GM18519 (cell line): ENCODE measurements around the gene CAMK2B.

ENCODE experiments used
- ATAC-seq: cut with Tn5 transposase; IDR thresholded peaks from one replicate; pipeline ENCODE4 v1.9.1; 2021; ENCODE audit warnings: mild to moderate bottlenecking, moderate library complexity; ENCODE audit not compliant: unreplicated experiment, low FRiP score

Gene CAMK2B

DNA sequence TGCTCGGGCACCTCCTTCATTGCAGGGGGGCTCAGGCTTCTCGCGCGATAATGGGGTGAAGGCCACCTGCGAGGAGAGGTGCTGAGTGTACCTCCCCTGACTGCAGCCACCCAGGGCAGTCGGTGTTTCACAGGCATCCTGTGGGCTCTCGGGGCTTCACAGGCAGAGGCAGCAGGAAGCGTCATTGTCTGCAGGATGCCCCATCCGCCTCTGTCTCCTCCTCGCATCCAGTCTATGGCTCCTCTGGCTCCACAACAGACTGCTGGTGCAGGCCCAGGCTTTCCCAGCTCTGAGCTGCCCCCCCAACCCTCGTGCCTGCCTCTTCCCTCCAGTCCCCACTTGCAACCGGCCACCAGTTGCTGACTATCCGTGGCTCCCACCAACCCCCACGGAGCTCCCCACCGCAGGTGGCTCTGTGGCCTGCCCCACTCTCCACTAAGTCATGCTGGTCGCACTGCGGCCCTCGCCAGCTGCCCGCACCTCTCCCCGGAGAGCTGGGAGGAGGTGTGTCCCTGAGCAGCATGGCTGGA is 36.5 kb downstream of the CAMK2B start:
- no peak for ATAC-seq

- ATAC-seq, result no peak
Observed at GRCh38 chr7:44288381-44288685, 37.1 kb downstream of the CAMK2B start.

DNA sequence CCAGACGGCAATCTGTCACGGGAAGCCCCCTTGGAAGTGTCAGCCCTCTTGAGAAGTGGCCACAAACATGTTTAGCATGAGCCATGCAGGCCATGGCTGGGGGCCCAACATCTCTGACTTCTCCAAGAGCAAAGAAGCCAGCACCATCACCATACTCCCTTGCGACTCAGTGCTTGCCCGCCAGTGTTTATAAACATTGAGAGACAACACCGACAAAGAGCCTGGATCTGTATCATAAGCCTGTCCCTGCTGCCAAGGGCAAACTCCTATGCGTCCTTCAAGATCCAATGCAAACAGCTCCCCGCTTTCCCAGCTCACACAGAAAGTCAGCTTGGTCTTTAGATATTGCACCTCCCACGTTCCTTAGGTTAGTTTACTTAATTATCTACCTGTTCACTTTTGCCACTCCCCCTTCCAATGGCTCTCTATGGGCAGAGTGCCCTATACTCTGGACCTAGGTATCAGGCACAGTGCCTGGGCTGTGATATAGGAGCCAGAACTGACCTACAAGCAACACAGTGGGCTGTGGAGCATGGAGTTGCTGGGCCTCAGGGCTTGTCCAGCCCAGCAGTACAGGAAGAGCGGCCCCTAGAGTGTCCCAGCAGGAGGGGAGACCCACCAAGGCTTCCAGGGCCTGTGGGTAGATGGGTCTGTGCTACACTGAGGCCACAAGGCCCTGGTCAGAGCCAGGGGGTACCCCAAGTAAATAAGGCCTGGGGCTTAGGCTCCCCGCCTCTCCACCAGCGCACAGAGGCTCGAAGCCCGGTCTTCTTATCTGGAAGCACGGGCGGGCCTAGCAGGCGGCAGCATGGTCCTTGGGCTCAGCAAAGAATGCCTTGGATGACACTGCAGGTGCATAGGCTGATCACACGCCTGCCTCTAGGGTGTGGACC is 37.7 kb downstream of the CAMK2B start:
- ATAC-seq, result no peak

GRCh38 chr7:44286618-44287487 is 38.5 kb downstream of the CAMK2B start:
- no peak for ATAC-seq

GRCh38 chr7:44286182-44286617 is 39.2 kb downstream of the CAMK2B start:
- ATAC-seq, result no peak

DNA sequence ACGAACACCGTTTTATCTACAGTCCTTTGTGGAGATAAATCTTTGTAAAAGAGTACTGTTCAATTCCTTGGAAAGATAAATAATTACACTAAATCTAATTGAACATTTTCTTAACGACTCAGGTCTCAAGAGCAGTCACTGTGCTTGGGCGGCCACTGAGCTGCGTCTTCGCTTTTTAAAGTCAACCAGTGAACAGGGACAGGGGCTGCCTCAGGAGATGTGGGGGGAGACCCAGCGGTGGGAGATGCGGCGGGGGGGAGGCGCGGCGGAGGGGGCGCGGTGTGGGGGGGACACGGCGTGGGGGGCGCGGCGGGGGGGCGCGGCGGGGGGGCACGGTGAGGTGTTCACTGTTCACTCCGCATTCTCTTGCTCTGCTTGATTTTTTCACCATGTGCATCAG is 39.8 kb downstream of the CAMK2B start:
- no peak for ATAC-seq

GRCh38 chr7:44284881-44285541 is 40.4 kb downstream of the CAMK2B start:
- ATAC-seq, result no peak

DNA sequence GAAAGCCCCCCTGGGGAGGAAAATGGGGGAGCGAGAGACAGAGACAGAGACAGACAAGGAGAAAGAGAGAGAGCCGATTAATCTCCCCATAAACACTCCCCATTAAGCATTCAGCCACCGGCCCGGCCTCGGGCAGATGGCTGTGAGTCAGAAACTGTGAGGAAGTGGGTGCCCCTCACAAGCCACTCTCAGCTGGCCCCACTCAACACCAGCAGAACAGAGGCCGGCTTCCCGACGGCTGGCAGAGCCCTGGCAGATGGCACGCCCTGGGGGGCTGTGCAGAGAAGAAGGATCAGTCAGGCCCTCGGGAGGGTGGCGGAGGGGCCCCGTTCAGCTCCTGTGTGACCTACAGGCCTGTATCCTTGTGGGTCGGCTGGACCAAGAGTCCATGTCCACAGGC is 41.2 kb downstream of the CAMK2B start:
- ATAC-seq, result no peak

GRCh38 chr7:44283381-44284211 is 41.8 kb downstream of the CAMK2B start:
- ATAC-seq, result no peak

DNA sequence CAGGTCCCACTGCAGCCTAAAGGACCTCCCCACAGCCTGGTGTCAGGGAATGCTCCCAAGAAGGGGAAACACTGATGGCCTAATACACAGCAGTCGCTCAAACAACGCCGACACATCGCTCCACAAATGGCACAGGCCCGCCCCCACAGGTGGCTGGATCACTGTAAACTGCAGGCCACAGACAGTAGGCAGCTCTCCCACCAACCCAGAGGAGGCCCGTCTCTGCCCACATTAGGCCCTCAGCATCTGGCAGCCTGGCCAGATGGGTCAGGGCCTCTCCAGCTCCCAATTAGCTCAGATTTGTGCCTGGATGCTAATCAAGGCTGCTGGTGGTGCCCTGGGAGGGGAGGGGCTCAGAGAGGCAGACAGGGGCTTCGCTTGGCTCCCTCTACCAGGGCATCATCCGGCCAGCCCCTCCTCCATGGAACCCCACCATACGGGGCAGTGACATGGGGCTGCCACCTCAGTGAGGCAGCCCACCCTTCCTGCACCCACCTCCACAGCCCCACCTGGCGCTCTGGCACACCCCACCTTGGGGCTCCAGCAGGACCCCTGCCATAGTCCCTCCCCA is 42.7 kb downstream of the CAMK2B start:
- ATAC-seq, result no peak

- ATAC-seq, result no peak
Observed at GRCh38 chr7:44281811-44282600, 43.4 kb downstream of the CAMK2B start.

- no peak for ATAC-seq
Observed at GRCh38 chr7:44280993-44281721, 44.2 kb downstream of the CAMK2B start.

GRCh38 chr7:44280636-44280992 is 44.8 kb downstream of the CAMK2B start:
- no peak for ATAC-seq

- ATAC-seq, result no peak
Observed at GRCh38 chr7:44279731-44280505, 45.5 kb downstream of the CAMK2B start.

DNA sequence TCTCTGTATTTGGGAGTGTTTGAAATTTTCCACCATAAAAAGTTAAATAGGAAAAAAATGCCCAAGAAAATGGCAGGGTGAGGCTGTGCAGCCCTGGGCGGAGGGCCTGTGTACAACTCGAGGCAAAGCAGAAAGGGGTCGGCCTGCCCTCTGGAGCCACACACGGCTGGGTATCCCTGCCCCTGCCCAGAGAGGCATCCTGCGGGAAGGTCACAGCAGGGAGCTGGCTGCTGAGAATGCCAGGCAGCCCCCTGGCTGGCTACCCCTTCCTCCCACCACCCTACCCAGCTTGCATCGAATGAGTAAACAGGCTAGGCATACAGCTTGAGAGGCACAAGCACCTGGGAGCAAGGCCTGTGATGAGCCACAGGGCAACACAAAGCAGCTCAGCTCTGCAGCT is 46.1 kb downstream of the CAMK2B start:
- no peak for ATAC-seq

DNA sequence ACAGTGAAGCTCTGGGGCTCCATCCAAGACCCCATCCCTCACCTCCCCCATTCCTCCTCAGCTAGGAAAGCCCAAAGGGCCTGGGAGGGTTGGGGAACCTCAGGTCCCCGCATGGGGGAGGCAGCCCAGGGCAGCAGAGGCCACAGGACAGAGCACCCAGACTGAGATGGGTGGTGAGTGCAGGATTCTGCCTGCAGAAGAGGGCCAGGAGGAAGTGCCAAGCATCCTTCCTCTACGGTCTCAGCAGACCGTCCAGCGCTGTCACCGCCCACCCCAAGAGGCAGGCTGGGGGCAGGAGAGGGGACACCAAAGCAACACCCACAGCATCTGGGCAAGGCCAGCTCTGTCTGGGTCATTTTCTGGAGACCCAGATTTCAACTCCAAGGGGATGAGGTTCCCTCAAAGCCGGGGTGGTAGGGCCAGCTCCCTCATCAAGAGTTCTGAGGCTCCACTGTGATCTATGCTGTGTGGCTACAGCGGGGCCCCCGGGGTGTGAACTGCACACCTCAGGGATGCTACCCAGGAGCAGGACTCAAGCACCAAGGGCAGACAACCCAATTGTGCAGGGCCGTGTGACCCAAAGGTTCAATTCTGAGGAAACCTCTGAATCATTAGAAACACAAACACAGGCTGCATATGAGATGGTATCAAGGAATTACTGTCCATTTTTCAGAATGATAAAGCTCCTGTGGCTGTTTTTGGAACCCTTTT is 46.8 kb downstream of the CAMK2B start:
- no peak for ATAC-seq

- ATAC-seq, result no peak
Observed at GRCh38 chr7:44277851-44278250, 47.5 kb downstream of the CAMK2B start.
